Measurements from ENCODE around the gene C3orf18. TPM values are rescaled to one million over a fixed set of nuclear protein-coding genes. Genes with fewer than 3 reads are reported as not detected.

C3orf18 gene
- total RNA-seq, 1 experiment from 2014 or later = 7.1 TPM

DNA sequence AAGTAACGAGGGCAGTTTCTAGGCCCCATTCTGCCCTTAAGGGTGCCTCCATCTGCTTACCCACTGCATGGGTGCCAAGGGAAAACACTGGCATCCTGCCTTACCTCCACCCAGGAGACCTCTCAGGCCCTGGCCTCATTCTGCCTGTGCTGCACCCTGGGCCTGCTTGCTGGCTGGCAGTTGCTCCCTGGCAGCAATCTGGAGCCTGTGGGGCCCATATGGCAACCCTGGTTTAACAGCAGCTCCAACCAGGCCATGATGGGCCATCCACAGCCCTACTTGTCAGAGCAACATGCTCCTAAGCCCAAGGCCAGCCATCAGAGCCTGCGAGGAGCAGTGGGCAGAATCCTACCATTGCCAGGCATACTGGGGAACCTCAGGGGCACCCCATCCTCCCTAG lies 3.7 kb downstream of the C3orf18 start:
- Histone ChIP-seq H3K79me1 (ENCODE audit: insufficient read depth, low read depth, low read length, poor library complexity, severe bottlenecking) (no peaks in the 10 kb centered on the region), H2BK15ac (ENCODE audit: low read depth, low read length) (no peak overlapping the region), H2BK12ac (ENCODE audit: insufficient read length, low read depth, low read length) (no peak overlapping the region), H3K27me3 (ENCODE audit: insufficient read depth, low read length) (peaks cover 3% of the 10 kb centered on the region; the same call in 1 of the 2 replicates), H4K20me1 (ENCODE audit: control insufficient read depth, insufficient read depth, insufficient read length) (peaks cover 5% of the 10 kb centered on the region), H3K23ac (ENCODE audit: insufficient read length, low read depth, low read length) (no peak overlapping the region), H2AK5ac (ENCODE audit: insufficient read length, low read length) (no peak overlapping the region), H3K23me2 (ENCODE audit: insufficient read length, low read depth, low read length, poor library complexity, severe bottlenecking) (peaks cover 8% of the 10 kb centered on the region), H4K8ac (replicated peaks; ENCODE audit: insufficient read length, low read depth, low read length) (no peak overlapping the region), H3K79me2 (ENCODE audit: insufficient read depth, low read length) (no peaks in the 10 kb centered on the region), H3K9me3 (ENCODE audit: control insufficient read depth, low read depth, low read length) (no peaks in the 10 kb centered on the region), H3K14ac (ENCODE audit: insufficient read depth, low read length) (no peak overlapping the region), H2AFZ (ENCODE audit: low read length) (no peak overlapping the region), H3K27ac (ENCODE audit: insufficient read length, low read depth, low read length) (no peak overlapping the region), H2BK20ac (ENCODE audit: low read depth, low read length, poor library complexity, severe bottlenecking) (no peak overlapping the region), H3K4ac (ENCODE audit: low read depth, low read length) (no peak overlapping the region), H3K18ac (ENCODE audit: insufficient read length, low read depth, low read length) (no peak overlapping the region), H4K5ac (ENCODE audit: insufficient read length, low read depth, low read length) (no peak overlapping the region), H3K9ac (ENCODE audit: extremely low read depth, insufficient read length, low read length) (no peak overlapping the region), H3K4me2 (ENCODE audit: insufficient read depth, insufficient read length, low read length) (no peak overlapping the region), H2BK5ac (ENCODE audit: insufficient read length, low read length) (no peak overlapping the region), H3K4me1 (ENCODE audit: insufficient read depth, low read length) (no peaks in the 10 kb centered on the region; the same call in 1 of the 2 replicates), H2BK120ac (ENCODE audit: low read depth, low read length, poor library complexity, severe bottlenecking) (no peak overlapping the region), H4K91ac (ENCODE audit: insufficient read length, low read depth, low read length) (no peak overlapping the region), H3T11ph (ENCODE audit: low read length) (no peak overlapping the region), H3K56ac (ENCODE audit: insufficient read length, low read depth, low read length) (no peak overlapping the region)
- Mint-ChIP-seq H3K27me3 (ENCODE audit: low read depth) (peaks cover 13% of the 10 kb centered on the region), H3K4me3 (no peak overlapping the region), H3K4me1 (peaks cover 14% of the 10 kb centered on the region in 2 experiments), H3K36me3 (ENCODE audit: insufficient read depth in 1 of 3, low read depth in 3 of 3) (peaks cover 0 to 10% (median 0%) of the 10 kb centered on the region in 3 experiments; a peak in 3 of 7 replicates), H3K9me3 (no peaks in the 10 kb centered on the region), H3K27ac (no peak overlapping the region)
- no peak for TF ChIP-seq CTCF (conservative IDR thresholded peaks at IDR 0.05)
- WGBS (ENCODE audit: extremely low coverage, insufficient read length, low lambda C conversion rate) = no CpG with 5 or more reads among the region's 2 CpGs
- no peak for DNase-seq

Measured in H9 (cell line).